Ovary (tissue), 3 donors: ENCODE data around the gene CAPN14.

Experiments used
- EP300 ChIP-seq: sonication (generic); formaldehyde crosslinking; IDR thresholded peaks from one replicate; pipeline ENCODE4 v1.6.1; 2017; ENCODE audit warnings: antibody characterized with exemption
- POLR2A ChIP-seq: fragments of 450-650 bp; IDR thresholded peaks from one replicate; pipeline ENCODE4 v1.6.1; 2017; ENCODE audit warnings: antibody characterized with exemption, mild to moderate bottlenecking, moderate library complexity
- TF ChIP-seq, protein P1 (sequence below), 3 donors: fragments of 450-650 bp in 2 of 3; fragments of 200-600 bp in 1 of 3; IDR thresholded peaks; one replicate each; pipeline versions ENCODE4 v1.5.1 to v1.8.0; 2016 to 2022; ENCODE audit warnings: antibody characterized with exemption in 3 of 3, mild to moderate bottlenecking in 1 of 3
- donor health status: DM: no; HTN: no; CAD: no.

DNA sequence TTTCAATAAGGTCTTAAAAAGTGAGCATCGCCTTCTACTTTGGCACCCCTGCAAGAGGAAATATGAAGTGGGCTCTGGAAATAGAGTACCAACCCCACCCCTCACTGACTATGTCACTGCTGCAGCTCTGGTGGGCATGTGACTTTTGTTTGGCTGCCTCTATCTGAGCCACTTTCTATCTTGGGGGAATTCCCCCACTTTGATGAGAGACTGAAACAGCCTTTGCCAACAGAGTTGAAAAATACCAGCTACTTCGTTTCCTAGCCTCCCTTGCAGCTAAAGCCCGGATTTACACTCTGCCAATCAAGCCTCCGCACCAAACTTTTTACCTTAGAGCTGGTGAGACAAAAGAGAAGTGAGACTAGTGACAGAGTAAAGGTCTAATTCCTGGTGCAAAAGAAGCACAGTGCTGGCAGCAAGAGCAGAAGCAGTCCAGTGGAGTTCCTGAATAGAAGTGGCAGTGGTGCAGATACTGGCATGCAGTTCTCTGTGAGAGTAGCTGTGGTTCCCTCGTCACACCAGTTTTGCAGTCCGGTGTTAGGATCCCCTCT is 67.1 kb downstream of the CAPN14 start:
- TF ChIP-seq EP300: no peak
- TF ChIP-seq, protein P1, sequence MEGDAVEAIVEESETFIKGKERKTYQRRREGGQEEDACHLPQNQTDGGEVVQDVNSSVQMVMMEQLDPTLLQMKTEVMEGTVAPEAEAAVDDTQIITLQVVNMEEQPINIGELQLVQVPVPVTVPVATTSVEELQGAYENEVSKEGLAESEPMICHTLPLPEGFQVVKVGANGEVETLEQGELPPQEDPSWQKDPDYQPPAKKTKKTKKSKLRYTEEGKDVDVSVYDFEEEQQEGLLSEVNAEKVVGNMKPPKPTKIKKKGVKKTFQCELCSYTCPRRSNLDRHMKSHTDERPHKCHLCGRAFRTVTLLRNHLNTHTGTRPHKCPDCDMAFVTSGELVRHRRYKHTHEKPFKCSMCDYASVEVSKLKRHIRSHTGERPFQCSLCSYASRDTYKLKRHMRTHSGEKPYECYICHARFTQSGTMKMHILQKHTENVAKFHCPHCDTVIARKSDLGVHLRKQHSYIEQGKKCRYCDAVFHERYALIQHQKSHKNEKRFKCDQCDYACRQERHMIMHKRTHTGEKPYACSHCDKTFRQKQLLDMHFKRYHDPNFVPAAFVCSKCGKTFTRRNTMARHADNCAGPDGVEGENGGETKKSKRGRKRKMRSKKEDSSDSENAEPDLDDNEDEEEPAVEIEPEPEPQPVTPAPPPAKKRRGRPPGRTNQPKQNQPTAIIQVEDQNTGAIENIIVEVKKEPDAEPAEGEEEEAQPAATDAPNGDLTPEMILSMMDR (IDR thresholded peaks at IDR 0.05): no peak
- TF ChIP-seq POLR2A: no peak
